MCF 10A (cell line): ENCODE results near the gene KCNH3. TPM values are rescaled to one million over a fixed set of nuclear protein-coding genes. Genes with fewer than 3 reads are reported as not detected.

Source experiments
- BruUV-seq: library from RNA; stranded (reverse); fragments of 400-500 nt; replicated peaks from 2 replicates; lab custom pipeline; 2021; lab: Mats Ljungman, UMichigan
- CTCF ChIA-PET: fragments of 300-600 bp; sonication (Branson Sonifier 250); formaldehyde crosslinking; extraction: SDS; loops from one replicate; lab custom pipeline; 2021; ENCODE audit warnings: antibody characterized with exemption, inconsistent platforms; lab: Yijun Ruan, JAX
- POLR2A ChIA-PET: fragments of 300-600, 350-650 bp; sonication (Branson Sonifier 250); formaldehyde crosslinking; extraction: SDS; loops from one replicate; lab custom pipeline; 2020; ENCODE audit warnings: antibody characterized with exemption, inconsistent platforms; lab: Yijun Ruan, JAX
- DNase-seq: peaks from one replicate; pipeline ENCODE4 v3.0.0-alpha.2; 2018; ENCODE audit not compliant: unreplicated experiment
- H3K27ac Mint-ChIP-seq: one replicate; pipeline ENCODE4 v1.8.0; 2022; ENCODE audit warnings: mild to moderate bottlenecking, low read depth, mixed read lengths; ENCODE audit not compliant: unreplicated experiment
- H3K27me3 Mint-ChIP-seq: one replicate; pipeline ENCODE4 v1.8.0; 2022; ENCODE audit warnings: mixed read lengths; ENCODE audit not compliant: insufficient read depth, unreplicated experiment
- H3K36me3 Mint-ChIP-seq: one replicate; pipeline ENCODE4 v1.8.0; 2022; ENCODE audit warnings: mild to moderate bottlenecking, moderate library complexity, mixed read lengths; ENCODE audit not compliant: insufficient read depth, unreplicated experiment
- H3K4me1 Mint-ChIP-seq: one replicate; pipeline ENCODE4 v1.8.0; 2022; ENCODE audit warnings: mixed read lengths; ENCODE audit not compliant: insufficient read depth, unreplicated experiment
- H3K4me3 Mint-ChIP-seq: one replicate; pipeline ENCODE4 v1.8.0; 2022; ENCODE audit warnings: mild to moderate bottlenecking, moderate library complexity, mixed read lengths; ENCODE audit not compliant: unreplicated experiment
- H3K9me3 Mint-ChIP-seq: one replicate; pipeline ENCODE4 v1.8.0; 2022; ENCODE audit warnings: mixed read lengths; ENCODE audit not compliant: unreplicated experiment
- intact Hi-C: fragments of 100-400 bp; cut with micrococcal nuclease; formaldehyde crosslinking; loops from 2 replicates; pipeline ENCODE4 v1.14.1; 2022
- total RNA-seq: library from RNA; stranded (reverse); gene quantifications from 2 replicates; pipeline ENCODE4 v1.2.3, GENCODE V29; 2022
- TF ChIP-seq, protein P1 (sequence below): fragments of 200-600 bp; IDR thresholded peaks from one replicate; pipeline ENCODE4 v1.8.0; 2022; ENCODE audit warnings: antibody characterized with exemption, mild to moderate bottlenecking; ENCODE audit not compliant: unreplicated experiment

Gene KCNH3
- total RNA-seq, 1 experiment from 2014 or later = not detected

DNA sequence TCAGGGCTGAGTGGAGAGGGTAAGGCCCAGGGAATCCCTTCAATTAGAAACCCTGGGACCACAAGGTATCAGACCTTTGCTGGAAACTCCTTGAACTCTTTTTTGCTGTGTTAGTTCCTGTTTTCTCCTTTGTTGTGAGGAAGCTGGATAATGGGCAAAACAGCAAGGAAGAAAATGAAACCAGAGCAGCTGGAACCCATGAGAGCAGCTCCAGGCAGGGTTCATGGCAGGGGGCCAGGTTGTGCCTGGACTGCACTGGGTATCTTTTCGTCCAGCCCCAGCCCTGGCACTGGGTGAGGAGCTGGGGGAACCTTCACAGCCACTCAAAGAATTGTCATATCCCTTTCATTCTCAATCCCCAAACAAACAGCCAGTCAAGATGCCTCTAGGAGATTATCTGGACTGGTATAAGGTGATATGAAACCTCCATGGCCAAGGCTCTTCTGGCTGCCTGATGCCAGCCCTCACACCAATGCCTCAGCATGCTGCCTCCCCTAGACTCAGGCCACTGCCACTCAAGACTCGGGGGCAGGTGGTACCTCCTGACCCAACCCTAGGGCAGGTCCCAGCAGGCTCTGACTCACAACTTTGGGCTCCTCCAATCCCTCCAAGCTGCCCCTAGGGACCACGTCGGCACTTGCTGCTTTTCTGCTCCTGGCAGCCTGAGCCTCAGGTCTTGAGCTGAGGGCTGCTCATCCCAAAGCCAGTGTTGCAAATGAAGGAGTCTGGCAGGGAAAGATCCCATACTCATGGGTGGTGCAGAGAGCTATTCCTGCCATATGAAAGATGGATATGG lies 50.1 kb downstream of the KCNH3 start:
- TF ChIP-seq, protein P1, sequence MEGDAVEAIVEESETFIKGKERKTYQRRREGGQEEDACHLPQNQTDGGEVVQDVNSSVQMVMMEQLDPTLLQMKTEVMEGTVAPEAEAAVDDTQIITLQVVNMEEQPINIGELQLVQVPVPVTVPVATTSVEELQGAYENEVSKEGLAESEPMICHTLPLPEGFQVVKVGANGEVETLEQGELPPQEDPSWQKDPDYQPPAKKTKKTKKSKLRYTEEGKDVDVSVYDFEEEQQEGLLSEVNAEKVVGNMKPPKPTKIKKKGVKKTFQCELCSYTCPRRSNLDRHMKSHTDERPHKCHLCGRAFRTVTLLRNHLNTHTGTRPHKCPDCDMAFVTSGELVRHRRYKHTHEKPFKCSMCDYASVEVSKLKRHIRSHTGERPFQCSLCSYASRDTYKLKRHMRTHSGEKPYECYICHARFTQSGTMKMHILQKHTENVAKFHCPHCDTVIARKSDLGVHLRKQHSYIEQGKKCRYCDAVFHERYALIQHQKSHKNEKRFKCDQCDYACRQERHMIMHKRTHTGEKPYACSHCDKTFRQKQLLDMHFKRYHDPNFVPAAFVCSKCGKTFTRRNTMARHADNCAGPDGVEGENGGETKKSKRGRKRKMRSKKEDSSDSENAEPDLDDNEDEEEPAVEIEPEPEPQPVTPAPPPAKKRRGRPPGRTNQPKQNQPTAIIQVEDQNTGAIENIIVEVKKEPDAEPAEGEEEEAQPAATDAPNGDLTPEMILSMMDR = no peak
- Mint-ChIP-seq H3K36me3 (no peaks in the 10 kb centered on the region), H3K27ac (no peak overlapping the region), H3K27me3 (no peaks in the 10 kb centered on the region), H3K9me3 (peaks cover 8% of the 10 kb centered on the region), H3K4me3 (no peak overlapping the region), H3K4me1 (no peaks in the 10 kb centered on the region)
- DNase-seq = peak; percentile 12
- no TSS peak for BruUV-seq
- intact Hi-C loops = loop anchor here (10.0 kb wide), 1 partner anchor 304 kb away; no protein-coding TSS in a partner anchor
- ChIA-PET POLR2A (interaction anchor here (0.5 to 0.7 kb wide), 2 partner anchors 8 to 53 kb away, joined by 3 read pairs; no protein-coding TSS in a partner anchor), CTCF (interaction anchor here (0.6 to 1.1 kb wide), 7 partner anchors 9 to 857 kb away, joined by 3 to 4 read pairs (median 3); no protein-coding TSS in a partner anchor)

DNA sequence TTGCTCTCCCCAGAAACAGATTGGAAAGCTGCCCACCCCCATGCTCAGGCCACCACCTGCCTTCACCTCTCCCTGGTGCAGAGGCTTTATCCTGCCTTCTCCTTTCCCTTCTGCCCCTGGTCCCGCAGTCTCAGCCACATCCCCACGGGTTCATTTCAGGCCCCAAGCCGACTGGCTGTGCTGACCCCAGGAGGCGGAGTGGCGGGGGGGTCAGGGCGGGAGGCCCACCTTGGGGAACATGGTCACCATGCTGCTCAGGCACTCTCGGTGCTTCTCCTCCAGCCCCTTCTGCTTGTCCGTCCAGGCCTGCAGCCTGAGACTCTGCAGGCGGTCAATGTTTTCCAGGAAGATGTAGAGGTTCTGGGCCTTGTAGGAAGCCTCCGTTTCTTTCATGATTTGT lies 59.7 kb downstream of the KCNH3 start:
- Mint-ChIP-seq H3K9me3 (no peaks in the 10 kb centered on the region), H3K27me3 (no peaks in the 10 kb centered on the region), H3K36me3 (peaks cover 13% of the 10 kb centered on the region), H3K27ac (no peak overlapping the region), H3K4me1 (no peaks in the 10 kb centered on the region), H3K4me3 (no peak overlapping the region)
- DNase-seq = no peak
- BruUV-seq = no TSS peak
- CTCF ChIA-PET = no interaction called here
- POLR2A ChIA-PET = interaction anchor here (0.5 kb wide), 1 partner anchor 515 kb away, joined by 5 read pairs; no protein-coding TSS in a partner anchor
- intact Hi-C loops = no loop called here
- TF ChIP-seq, protein P1 = no peak

DNA sequence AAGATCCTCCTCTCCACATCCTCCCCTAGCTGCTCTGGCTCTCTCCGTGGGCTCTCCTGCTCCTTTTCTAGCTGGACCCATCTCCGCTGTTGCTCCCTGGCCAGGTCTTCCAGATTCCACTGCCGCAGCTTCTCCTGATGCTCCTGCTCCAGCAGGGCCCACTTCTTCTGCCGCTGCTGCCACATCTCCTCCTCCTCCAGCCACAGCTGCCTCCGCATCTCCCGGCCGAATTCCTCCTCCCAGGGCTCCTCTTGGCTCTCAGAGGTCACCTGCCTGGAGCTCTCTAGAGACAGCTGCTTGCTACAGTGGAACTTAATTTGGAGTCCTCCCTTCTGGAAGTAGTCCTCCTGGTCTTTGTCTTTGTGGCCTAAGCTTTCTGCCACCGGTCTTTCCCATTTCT lies 61.1 kb downstream of the KCNH3 start:
- Mint-ChIP-seq H3K27ac (no peak overlapping the region), H3K9me3 (no peaks in the 10 kb centered on the region), H3K27me3 (no peaks in the 10 kb centered on the region), H3K4me1 (no peaks in the 10 kb centered on the region), H3K4me3 (no peak overlapping the region), H3K36me3 (peaks cover 13% of the 10 kb centered on the region)
- DNase-seq = no peak
- intact Hi-C loops = no loop called here
- POLR2A ChIA-PET = interaction anchor here (0.7 kb wide), 1 partner anchor 24 kb away, joined by 3 read pairs; the partner anchor contains the start of gene PRPF40B
- CTCF ChIA-PET = interaction anchor here (0.8 to 1.1 kb wide), 2 partner anchors 12 to 36 kb away, joined by 3 read pairs; no protein-coding TSS in a partner anchor
- BruUV-seq = no TSS peak
- TF ChIP-seq, protein P1 = no peak

- POLR2A ChIA-PET = interaction anchor here (1.5 kb wide), 1 partner anchor 19 kb away, joined by 3 read pairs; no protein-coding TSS in a partner anchor
- Mint-ChIP-seq H3K4me1 (no peaks in the 10 kb centered on the region), H3K4me3 (no peak overlapping the region), H3K36me3 (peaks cover 4% of the 10 kb centered on the region), H3K9me3 (no peaks in the 10 kb centered on the region), H3K27me3 (no peaks in the 10 kb centered on the region), H3K27ac (no peak overlapping the region)
- TF ChIP-seq, protein P1 = no peak
- DNase-seq = no peak
- no TSS peak for BruUV-seq
- intact Hi-C loops = no loop called here
- CTCF ChIA-PET = interaction anchor here (1.6 to 1.8 kb wide), 2 partner anchors 23 to 34 kb away, joined by 4 to 7 read pairs; no protein-coding TSS in a partner anchor
Observed at GRCh38 chr12:49603721-49604120, 64.9 kb downstream of the KCNH3 start.
